Upper lobe of left lung (tissue), 4 donors: ENCODE measurements around the gene NSMCE1.

Experiments
- CTCF ChIP-seq, 6 experiments: fragments of 450-650 bp in 4 of 6; fragments of 200-600 bp in 2 of 6; sonication (generic) in 2 of 6; IDR thresholded peaks; one replicate each; pipeline ENCODE4 v1.5.1; 2016 to 2019; ENCODE audit warnings: antibody characterized with exemption in 6 of 6
- POLR2A ChIP-seq, 4 donors: fragments of 450-650 bp; IDR thresholded peaks; one replicate each; pipeline ENCODE4 v1.5.1; 2016 to 2017; ENCODE audit warnings: antibody characterized with exemption in 4 of 4, mild to moderate bottlenecking in 2 of 4
- POLR2AphosphoS5 ChIP-seq, 2 donors: sonication (generic); formaldehyde crosslinking; IDR thresholded peaks; one replicate each; pipeline ENCODE4 v1.5.1; 2017; ENCODE audit warnings: antibody characterized with exemption in 2 of 2

GRCh38 chr16:27243725-27244362 is 24.7 kb downstream of the NSMCE1 start:
- TF ChIP-seq CTCF (IDR thresholded peaks at IDR 0.05) (no peak), POLR2AphosphoS5 (IDR thresholded peaks at IDR 0.05) (no peak), POLR2A (IDR thresholded peaks at IDR 0.05) (no peak)
